NOMO-1 treated with dmso at 0.1 percent for 144 hours (cell line): ENCODE measurements around the gene SPAG8.
A peak's percentile ranks its signal among the peaks of the same experiment; 100 is the strongest.

Source experiments
- DNase-seq: peaks from one replicate; lab custom pipeline; 2025; ENCODE audit not compliant: unreplicated experiment; lab: John Stamatoyannopoulos, UW

Gene SPAG8

GRCh38 chr9:35811381-35812024, 559 bp downstream of the SPAG8 start:
- DNase-seq, result no peak

GRCh38 chr9:35810122-35810521, 1.9 kb downstream of the SPAG8 start:
- no peak for DNase-seq

GRCh38 chr9:35808433-35808832, 3.6 kb downstream of the SPAG8 start:
- DNase-seq, result no peak

- DNase-seq, result no peak
Measured at GRCh38 chr9:35806101-35806500, 6.0 kb downstream of the SPAG8 start.

GRCh38 chr9:35801328-35802128, 10.5 kb downstream of the SPAG8 start:
- DNase-seq, result no peak

- DNase-seq, result no peak
Measured at GRCh38 chr9:35800530-35800929, 11.5 kb downstream of the SPAG8 start.

GRCh38 chr9:35798658-35799374, 13.2 kb downstream of the SPAG8 start:
- no peak for DNase-seq

- DNase-seq, result no peak
Measured at GRCh38 chr9:35797311-35798109, 14.6 kb downstream of the SPAG8 start.

- DNase-seq, result no peak
Measured at GRCh38 chr9:35795695-35796094, 16.4 kb downstream of the SPAG8 start.

- DNase-seq, result no peak
Measured at GRCh38 chr9:35793461-35793860, 18.6 kb downstream of the SPAG8 start.

- DNase-seq, result no peak
Measured at GRCh38 chr9:35792826-35793225, 19.2 kb downstream of the SPAG8 start.

- DNase-seq, result no peak
Measured at GRCh38 chr9:35792024-35792813, 19.8 kb downstream of the SPAG8 start.

- DNase-seq, result no peak
Measured at GRCh38 chr9:35791297-35791921, 20.7 kb downstream of the SPAG8 start, which contains the start of gene NPR2. TSS of gene NPR2 (plus strand) at chr9:35791591. CDS start at chr9:35792409, 818 bp downstream.

GRCh38 chr9:35790385-35791296, 21.4 kb downstream of the SPAG8 start:
- DNase-seq, result peak; percentile 72

- no peak for DNase-seq
Measured at GRCh38 chr9:35790025-35790384, 22.1 kb downstream of the SPAG8 start.

GRCh38 chr9:35789541-35789940, 22.5 kb downstream of the SPAG8 start:
- DNase-seq, result no peak

GRCh38 chr9:35783418-35783817, 28.6 kb downstream of the SPAG8 start:
- no peak for DNase-seq

- no peak for DNase-seq
Measured at GRCh38 chr9:35781066-35781465, 31.0 kb downstream of the SPAG8 start.

GRCh38 chr9:35778496-35778895, 33.6 kb downstream of the SPAG8 start:
- DNase-seq, result no peak
